Left ventricle myocardium inferior (tissue), 1 donor: ENCODE measurements around the gene SAMD5. TPM values are rescaled to one million over a fixed set of nuclear protein-coding genes. Genes with fewer than 3 reads are reported as not detected.

Source experiments
- DNase-seq: peaks from one replicate; pipeline ENCODE4 v3.0.0-alpha.2; 2020
- H3K27ac ChIP-seq: fragments of 200-600 bp; replicated peaks from 2 replicates; pipeline ENCODE4 v1.8.0; 2021
- H3K27me3 ChIP-seq: fragments of 200-600 bp; 2 replicates; pipeline ENCODE4 v1.8.0; 2021; ENCODE audit warnings: low read depth
- H3K36me3 ChIP-seq: fragments of 200-600 bp; 2 replicates; pipeline ENCODE4 v1.8.0; 2021
- H3K4me1 ChIP-seq: fragments of 200-600 bp; 2 replicates; pipeline ENCODE4 v1.8.0; 2021
- H3K4me3 ChIP-seq: fragments of 200-600 bp; 2 replicates; pipeline ENCODE4 v1.8.0; 2021; ENCODE audit warnings: mild to moderate bottlenecking, moderate library complexity
- H3K9me3 ChIP-seq: fragments of 200-600 bp; replicated peaks from 2 replicates; pipeline ENCODE4 v1.8.0; 2021
- intact Hi-C: fragments of 100-400 bp; cut with micrococcal nuclease; formaldehyde crosslinking; loops from one replicate; pipeline ENCODE4 v1.11.0; 2022
- total RNA-seq: library from RNA; stranded (reverse); fragmentation: NEBNext Ultra II Directional; extraction: Animal tissue kit (Norgen Biotek cat#: 25700); gene quantifications from one replicate; pipeline ENCODE4 v1.2.1, GENCODE V29; 2021
- TF ChIP-seq, protein P1 (sequence below): fragments of 200-600 bp; IDR thresholded peaks from 2 replicates; pipeline ENCODE4 v1.8.0; 2021; ENCODE audit warnings: antibody characterized with exemption, mild to moderate bottlenecking, borderline replicate concordance
- donor health status: DM: no; HTN: yes; CAD: no; lungs with severe emphysema.

The SAMD5 gene
- total RNA-seq, 1 donor from 2014 or later, result 0.33 TPM

DNA sequence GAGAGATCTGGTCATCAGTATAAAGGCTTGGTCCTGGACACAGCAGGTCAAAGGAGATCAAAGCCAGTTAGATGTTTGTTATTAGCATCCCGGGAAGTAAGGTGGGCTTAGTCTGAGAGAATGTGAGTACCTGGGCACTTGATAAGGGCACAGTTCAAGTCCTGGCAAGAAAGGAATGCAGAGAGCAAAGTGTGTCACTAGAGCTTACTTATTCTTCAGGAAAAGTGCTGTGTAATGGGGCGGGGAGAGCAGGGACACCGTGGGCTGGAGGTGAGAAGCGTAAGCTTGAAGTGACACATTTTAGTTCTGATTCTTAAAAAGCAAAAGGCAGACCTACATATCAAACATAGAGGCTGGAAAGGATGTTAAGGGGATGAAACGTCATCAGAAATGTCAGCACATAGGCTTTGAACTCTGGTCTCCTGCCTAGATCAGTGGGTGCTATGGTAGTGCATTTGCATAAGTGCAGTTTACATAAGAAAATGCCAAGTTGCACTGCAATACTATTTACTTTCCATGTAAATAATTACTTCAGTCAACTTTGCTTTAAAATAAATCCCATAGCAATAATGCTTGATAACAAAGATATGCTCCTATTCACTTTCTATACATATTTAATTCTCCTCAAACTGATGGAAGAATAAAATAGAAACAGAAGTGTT is 2.6 kb downstream of the SAMD5 start:
- TF ChIP-seq, protein P1, sequence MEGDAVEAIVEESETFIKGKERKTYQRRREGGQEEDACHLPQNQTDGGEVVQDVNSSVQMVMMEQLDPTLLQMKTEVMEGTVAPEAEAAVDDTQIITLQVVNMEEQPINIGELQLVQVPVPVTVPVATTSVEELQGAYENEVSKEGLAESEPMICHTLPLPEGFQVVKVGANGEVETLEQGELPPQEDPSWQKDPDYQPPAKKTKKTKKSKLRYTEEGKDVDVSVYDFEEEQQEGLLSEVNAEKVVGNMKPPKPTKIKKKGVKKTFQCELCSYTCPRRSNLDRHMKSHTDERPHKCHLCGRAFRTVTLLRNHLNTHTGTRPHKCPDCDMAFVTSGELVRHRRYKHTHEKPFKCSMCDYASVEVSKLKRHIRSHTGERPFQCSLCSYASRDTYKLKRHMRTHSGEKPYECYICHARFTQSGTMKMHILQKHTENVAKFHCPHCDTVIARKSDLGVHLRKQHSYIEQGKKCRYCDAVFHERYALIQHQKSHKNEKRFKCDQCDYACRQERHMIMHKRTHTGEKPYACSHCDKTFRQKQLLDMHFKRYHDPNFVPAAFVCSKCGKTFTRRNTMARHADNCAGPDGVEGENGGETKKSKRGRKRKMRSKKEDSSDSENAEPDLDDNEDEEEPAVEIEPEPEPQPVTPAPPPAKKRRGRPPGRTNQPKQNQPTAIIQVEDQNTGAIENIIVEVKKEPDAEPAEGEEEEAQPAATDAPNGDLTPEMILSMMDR, result no peak
- peaks cover 32% of the 10 kb centered on the region for H3K4me1 ChIP-seq
- no peak overlapping the region for H3K27ac ChIP-seq
- intact Hi-C loops, result no loop called here
- no peaks in the 10 kb centered on the region for H3K9me3 ChIP-seq
- H3K4me3 ChIP-seq, result no peak overlapping the region
- no peak for DNase-seq
- no peaks in the 10 kb centered on the region for H3K36me3 ChIP-seq
- H3K27me3 ChIP-seq, result peaks cover 33% of the 10 kb centered on the region

DNA sequence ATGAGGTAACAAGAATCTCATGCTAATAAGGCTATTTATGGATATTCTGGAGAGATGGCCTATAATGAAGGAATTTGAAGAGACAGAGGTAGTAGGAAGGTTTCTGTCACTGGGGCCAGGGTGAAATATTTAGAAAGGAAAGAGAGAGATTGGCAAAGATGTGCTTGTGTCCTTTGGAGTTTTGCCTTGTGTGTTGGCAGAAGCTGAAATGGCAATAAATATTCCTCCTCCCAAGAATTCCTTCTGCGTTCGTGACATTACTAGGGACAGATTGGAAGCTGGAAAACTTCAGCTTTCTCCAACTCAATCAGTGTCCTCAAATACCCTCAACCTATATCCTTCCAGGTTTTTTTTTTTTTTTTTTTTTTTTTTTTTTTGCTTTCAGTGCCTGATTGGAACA is 6.3 kb downstream of the SAMD5 start:
- H3K4me3 ChIP-seq, result no peak overlapping the region
- H3K4me1 ChIP-seq, result peaks cover 1% of the 10 kb centered on the region
- no peaks in the 10 kb centered on the region for H3K36me3 ChIP-seq
- H3K27ac ChIP-seq, result no peak overlapping the region
- intact Hi-C loops, result no loop called here
- no peak for DNase-seq
- no peaks in the 10 kb centered on the region for H3K9me3 ChIP-seq
- H3K27me3 ChIP-seq, result peaks cover 5% of the 10 kb centered on the region
- TF ChIP-seq, protein P1, result no peak

DNA sequence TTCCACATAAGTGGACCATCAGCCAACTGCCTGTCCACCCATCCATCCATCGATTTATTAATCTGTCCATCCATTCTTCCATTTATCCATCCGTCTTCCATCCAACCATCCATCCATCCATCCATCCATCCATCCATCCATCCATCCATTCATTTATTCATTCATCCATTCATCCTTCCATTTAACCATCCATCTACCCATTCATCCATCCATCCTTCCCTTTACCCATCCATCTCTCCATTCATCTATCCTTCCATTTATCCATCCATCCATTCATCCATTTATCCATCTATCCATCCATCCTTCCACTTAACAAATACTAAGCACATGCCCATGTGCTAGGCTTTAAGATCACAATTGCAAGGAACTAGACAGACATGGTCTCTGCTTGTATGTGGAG is 6.8 kb downstream of the SAMD5 start:
- Histone ChIP-seq H3K4me3 (no peak overlapping the region), H3K27ac (no peak overlapping the region), H3K9me3 (no peaks in the 10 kb centered on the region), H3K27me3 (no peaks in the 10 kb centered on the region), H3K4me1 (no peaks in the 10 kb centered on the region), H3K36me3 (no peaks in the 10 kb centered on the region)
- TF ChIP-seq, protein P1, result no peak
- no peak for DNase-seq
- intact Hi-C loops, result no loop called here

DNA sequence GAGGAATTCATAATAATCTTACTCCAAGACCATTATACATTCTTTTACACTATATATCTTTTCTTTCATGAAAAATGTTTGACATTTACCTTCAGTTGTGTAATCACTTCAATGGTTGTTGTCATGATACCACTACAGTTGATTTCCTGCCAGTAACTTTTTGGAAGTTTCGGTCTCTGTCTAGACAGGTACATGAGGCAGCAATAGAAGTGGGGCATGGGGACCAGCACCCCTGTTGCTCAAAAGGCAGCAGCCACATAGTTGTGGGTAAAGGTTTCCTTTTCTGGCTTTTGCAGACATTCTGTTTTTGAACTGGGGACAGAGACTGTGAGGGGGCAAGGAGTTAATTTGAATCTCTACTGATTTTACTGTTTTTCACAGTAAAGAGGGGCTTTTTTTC is 14.1 kb downstream of the SAMD5 start:
- Histone ChIP-seq H3K9me3 (no peaks in the 10 kb centered on the region), H3K4me1 (no peaks in the 10 kb centered on the region), H3K27me3 (no peaks in the 10 kb centered on the region), H3K36me3 (no peaks in the 10 kb centered on the region), H3K27ac (no peak overlapping the region), H3K4me3 (no peak overlapping the region)
- TF ChIP-seq, protein P1, result no peak
- DNase-seq, result no peak
- intact Hi-C loops, result no loop called here

DNA sequence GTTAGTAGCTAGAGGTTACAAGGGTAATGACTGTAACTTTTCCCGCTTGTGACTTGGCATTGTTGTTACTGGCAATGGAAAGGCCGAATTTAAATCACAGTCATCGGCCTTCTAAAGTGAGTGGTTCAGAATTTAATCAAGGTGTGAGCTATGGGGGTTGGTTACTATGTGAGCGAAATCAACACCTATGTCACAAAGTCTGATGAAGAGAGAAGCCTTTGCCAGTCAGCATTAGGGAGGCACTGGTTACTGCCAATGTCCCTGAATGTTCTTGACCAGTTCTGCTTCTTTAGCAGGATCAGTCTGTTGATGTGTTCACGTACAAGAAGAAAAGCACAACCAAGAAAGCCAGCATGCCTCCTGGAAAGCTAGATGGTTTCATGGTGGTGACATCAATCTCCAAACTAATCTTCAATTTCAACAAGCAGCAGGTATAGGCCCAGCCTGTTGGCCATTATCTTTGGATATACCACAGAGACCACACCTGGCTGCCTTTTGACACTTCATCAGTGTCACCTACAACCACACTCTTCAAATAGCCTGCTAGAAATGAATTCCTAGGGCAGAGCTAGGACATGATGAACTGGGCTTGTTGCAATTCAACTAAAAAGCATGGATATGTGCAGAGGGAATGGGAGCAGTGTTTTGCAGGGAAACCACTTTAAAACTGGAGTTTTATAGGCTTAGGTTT is 17.2 kb downstream of the SAMD5 start:
- DNase-seq, result no peak
- Histone ChIP-seq H3K36me3 (no peaks in the 10 kb centered on the region), H3K4me3 (no peak overlapping the region), H3K27me3 (no peaks in the 10 kb centered on the region), H3K9me3 (no peaks in the 10 kb centered on the region), H3K27ac (no peak overlapping the region), H3K4me1 (no peaks in the 10 kb centered on the region)
- intact Hi-C loops, result no loop called here
- TF ChIP-seq, protein P1, result no peak
